HuH-7 (cell line): ENCODE measurements around the gene GGT6.

Experiments used
- DNase-seq: peaks from one replicate; pipeline ENCODE4 v3.0.0; 2011; ENCODE audit warnings: low spot score

GGT6 gene

GRCh38 chr17:4537451-4538235 is 22.7 kb downstream of the GGT6 start:
- DNase-seq: no peak

DNA sequence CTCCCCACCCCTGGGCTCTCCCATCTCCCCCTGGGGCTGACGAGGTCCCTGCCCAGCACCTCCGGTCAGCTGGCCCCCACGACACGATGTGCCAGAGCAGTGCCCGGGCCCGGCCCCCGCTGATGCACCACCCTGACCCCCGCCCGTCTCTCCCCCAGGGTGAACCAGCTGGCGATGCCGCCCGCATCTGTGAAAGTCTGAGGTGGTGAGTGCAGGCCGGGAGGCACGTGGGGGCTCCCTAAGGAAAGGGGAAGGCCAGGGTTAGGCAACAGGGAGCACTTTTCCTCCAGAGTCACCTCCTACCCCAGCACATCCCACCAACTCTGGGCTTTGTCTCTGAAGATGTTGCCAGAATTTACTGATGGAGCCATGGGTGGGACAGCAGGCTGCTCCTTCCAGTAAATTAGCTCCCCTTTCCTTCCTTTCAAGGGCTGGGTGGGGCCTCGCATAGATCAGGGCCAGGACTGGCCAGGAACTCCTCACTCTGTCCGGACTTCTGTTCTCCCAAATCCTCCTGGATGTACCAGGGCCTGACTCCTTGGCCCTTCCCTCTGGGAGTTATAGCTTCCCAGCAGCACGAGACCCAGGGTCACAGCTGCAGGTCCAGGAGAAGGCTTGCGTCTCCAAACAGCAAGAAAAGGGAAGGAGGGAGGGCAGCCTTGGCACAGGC is 23.5 kb downstream of the GGT6 start:
- DNase-seq: no peak

GRCh38 chr17:4536259-4536741 is 24.1 kb downstream of the GGT6 start:
- DNase-seq: no peak

- DNase-seq: no peak
Measured at GRCh38 chr17:4535667-4536258, 24.6 kb downstream of the GGT6 start.

DNA sequence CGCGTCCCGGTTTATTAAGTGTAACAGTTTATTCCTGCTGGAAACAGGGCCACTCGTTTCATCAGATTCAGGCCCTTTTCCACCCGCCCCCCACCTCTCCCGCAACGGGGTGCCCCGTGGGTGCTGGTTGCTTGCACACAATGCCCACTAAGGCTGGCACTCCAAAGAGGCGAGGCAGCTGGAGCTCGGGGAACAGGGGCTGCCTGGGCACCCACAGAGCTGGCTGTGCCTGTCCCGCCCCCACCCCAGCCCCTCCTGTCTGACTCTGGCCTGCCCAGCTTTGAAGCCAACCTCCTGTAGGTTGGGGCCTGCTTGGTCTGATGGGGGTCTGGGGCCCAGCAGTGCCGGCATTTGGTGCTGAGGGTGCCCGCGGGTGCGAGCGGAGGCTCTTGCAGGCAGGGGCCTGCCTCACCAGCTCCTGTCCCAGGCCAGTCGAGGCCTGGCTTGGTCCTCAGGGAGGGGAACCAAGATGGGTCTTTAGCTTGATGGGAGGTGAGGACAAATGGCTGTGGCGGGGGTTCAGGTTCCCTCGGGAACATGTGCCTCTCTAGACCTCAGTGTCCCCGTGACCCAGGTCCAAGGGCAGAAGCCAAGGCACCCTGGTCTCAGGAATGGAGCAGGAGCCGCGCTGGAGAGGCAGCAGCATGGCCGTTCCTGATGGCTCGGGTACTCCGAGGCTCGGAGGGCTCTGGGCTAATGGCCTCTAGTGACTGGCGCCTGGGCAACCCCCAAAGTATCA is 25.3 kb downstream of the GGT6 start:
- no peak for DNase-seq

GRCh38 chr17:4534515-4534914 is 25.9 kb downstream of the GGT6 start:
- no peak for DNase-seq

GRCh38 chr17:4533523-4534504 is 26.6 kb downstream of the GGT6 start:
- peak; percentile 51 for DNase-seq

- DNase-seq: no peak
Measured at GRCh38 chr17:4532860-4533522, 27.4 kb downstream of the GGT6 start.

GRCh38 chr17:4531988-4532736 is 28.2 kb downstream of the GGT6 start:
- no peak for DNase-seq

DNA sequence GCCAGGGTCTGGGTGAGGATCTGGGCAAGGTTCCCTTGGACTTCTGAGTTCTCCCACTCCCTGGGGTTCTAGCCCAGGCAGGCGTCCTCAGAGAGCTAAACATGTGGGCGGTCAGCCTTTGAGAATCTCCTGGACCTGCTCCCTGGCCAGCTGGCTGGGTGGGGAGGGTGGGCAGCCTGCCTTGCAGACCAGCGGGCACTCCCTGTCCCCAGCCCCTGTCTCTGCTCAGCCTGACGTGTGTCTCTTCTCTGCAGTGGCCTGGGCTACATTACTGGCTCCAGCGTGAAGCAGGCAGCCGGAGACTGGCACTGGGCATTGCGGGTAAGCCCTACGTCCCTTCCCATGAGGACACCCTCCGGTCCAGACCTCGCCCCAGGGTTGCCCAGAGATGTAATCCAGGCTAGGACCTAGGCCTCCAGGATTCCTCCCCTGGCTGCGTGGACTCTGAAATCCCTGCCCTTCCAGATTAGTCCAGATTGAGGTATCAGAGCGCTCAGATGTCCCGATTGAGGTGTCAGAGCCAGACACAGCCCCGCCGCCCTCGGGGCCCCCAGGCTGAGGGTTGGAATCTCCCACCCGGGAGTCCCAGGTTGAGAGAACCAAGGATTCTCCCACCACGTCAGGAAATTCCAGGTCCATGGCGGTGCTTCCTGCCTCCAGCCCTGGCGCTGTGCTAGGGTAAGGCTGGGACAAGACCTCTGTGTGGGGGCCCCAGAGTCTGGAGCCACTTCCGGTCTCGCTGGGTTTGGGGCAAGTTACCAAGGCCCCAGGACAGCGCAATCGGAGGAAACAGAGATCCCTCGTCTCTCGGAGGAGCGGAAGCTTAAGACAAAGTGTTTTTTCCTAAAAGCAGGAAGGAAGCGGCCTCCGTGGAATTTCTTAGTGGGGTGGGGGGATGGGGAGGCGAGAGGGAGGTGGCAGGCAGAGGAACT is 29.3 kb downstream of the GGT6 start:
- no peak for DNase-seq

DNA sequence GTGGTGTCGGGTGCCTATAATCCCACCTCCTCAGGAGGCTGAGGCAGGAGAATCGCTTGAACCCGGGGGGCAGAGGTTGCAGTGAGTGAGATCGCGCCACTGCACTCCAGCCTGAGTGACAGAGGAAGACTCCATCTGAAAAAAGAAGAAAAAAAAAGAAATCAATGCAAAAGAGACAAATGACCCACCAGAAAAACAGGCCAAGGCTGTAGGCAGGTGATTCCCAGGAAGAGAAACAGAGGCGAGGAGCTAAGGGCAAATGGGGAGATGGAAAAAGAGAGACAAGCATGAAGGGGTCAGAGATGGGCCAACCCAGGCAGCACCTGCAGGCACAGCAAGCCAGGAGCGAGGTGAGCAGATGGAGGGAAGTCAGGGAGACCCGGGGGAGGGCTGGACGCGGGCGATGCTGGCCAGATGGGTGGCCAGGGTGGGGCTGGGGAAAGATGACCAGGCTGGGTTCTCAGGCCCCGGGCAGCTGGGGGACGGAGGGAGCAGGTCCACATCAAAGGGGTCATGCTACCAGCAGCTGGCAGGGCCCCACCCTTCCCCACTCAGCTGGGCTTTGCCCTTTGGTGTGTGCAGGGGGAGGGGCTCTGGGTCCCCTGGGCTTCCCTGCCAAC is 30.7 kb downstream of the GGT6 start:
- DNase-seq: no peak

GRCh38 chr17:4527566-4528125 is 32.7 kb downstream of the GGT6 start:
- no peak for DNase-seq

DNA sequence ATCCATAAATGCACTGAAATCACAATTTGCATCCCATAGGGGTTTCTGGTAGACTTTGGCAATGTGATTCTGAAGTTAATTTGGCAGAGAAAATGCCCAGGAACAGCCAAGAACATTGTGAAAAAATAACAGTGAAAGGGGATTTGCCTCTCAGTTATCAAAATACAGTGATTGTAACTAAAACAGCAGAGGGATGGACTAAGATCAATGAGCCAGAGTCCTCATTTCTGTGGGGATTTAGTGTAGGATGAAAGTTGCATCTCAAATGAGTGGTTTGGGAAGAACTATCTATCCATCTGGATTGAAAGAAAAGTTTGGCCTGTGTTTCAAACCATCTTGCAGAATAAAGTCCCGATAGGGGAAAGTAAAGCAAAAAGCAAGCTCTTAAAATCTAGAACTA is 33.2 kb downstream of the GGT6 start:
- no peak for DNase-seq

DNA sequence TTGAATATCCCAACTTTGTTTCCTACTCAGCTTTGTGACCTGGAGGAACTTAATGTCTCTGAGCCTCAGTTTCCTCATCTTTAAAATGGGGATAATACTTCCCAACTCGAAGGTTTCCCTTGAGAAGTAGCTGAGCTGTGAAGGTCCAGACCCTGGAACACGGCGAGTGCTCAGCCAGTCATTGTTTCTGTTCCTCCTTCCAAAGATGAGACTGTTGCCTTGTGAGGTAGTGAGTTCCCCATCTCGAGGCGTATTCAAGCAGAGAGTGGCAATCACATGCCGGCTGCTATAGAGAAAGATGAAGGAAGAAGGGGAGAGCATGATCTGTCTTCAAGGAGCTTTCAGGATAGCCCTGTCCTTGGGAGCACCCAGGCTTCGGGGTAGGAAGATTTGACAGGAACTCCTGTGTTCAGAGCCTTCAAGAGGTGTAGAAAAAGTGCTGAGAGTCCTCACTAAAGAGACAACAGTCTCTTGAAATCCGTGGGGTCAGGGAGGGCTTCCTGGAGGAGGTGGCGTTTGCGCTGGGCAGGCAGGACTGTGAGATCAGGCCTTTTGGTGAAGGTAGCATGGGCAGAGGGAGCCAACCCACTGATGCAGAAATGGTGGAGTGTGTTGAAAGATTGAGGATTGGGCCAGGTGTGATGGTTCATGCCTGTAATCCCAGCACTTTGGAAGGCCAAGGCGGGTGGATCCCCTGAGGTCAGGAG is 34.5 kb downstream of the GGT6 start:
- DNase-seq: no peak

DNA sequence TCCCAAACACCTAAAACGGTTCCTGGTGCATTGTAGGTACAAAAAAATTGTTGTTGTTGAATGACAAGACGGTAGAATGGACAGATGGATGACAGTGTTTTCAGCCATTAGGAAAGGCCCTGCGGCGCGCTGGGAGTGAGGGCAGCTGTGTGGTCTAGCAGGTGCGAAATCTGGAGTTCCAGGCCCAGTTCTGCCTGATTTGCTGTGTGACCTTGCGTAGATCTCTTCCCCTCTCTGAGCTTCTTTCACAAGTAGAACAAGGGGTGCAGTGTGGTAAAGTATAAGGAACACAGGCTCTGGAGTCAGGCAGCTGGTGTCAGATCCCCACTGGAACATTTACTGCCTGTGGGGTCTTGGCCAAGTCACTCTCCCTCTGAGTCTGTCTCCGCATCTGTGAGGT is 36.4 kb downstream of the GGT6 start:
- no peak for DNase-seq

- DNase-seq: no peak
Measured at GRCh38 chr17:4522661-4523060, 37.7 kb downstream of the GGT6 start.

DNA sequence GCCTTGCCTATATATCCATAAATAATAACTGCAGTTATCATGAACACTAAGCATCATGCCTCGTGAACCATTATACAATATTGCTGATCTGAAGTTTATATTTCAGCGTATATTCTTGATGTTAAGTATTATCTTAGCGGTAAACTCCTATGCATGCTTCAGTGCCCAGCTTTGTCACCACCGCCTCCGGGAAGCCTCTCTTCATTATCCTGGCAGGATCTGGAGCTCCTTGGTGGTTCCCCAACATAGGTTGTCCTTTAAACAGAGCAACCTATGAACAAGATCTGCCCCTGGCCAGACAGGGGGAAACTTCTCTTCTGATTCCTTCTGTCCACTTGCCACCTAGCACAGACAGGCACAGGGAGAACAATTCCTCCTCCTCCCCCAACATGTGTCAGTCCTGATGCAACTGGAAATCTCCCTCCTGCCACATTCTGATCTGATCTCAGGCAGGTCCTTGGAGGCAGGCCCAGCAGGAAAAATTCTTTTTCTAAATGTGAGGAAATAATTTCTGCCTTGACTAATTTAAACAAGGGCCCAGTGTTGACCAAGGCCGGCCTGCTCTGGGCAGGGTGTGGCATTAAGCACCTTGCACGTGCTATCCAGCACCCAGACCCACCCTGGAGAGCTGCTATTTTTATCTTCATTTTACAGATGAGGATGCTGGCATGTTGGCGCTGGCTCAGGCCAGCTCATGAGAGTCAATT is 39.3 kb downstream of the GGT6 start:
- no peak for DNase-seq
